Myocyte (in vitro differentiated cells): ENCODE results near the gene GSTM5. TPM values are rescaled to one million over a fixed set of nuclear protein-coding genes. Genes with fewer than 3 reads are reported as not detected.
"Not testable (repeated sequence)": the region's sequence is repeated elsewhere in the genome, so short reads cannot be mapped to it uniquely, and the experiment has no call there.

Source experiments
- DNase-seq: peaks from one replicate; pipeline ENCODE4 v3.0.0-alpha.2; 2012; ENCODE audit warnings: low read depth
- total RNA-seq: library from RNA; depleted of rRNA; stranded (reverse); fragments of >200 nt; gene quantifications from 2 replicates; pipeline ENCODE4 v1.2.3, GENCODE V29; 2014

The GSTM5 gene
- total RNA-seq, 1 donor from 2014 or later = not detected

GRCh38 chr1:109695138-109695537 lies 16.9 kb upstream of the GSTM5 start:
- not testable (repeated sequence) for DNase-seq

DNA sequence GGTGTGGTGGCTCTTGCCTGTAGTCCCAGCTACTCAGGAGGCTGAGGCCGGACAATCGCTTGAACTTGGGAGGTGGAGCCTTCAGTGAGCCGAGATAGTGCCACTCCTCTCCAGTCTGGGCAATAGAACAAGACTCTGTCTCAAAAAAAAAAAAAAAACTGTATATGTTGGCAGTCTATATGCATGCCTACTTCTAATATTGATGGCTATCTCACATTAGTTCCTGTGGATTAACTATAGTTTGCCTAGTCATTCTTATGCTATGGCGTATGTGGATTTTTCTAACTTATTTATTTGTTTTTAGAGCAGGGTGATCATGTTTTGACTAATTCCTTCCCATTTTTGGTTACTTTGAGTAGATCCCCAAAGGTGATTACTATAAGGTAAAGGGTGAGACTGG lies 15.0 kb upstream of the GSTM5 start:
- DNase-seq = no peak

GRCh38 chr1:109697861-109698260 lies 14.2 kb upstream of the GSTM5 start:
- not testable (repeated sequence) for DNase-seq

DNA sequence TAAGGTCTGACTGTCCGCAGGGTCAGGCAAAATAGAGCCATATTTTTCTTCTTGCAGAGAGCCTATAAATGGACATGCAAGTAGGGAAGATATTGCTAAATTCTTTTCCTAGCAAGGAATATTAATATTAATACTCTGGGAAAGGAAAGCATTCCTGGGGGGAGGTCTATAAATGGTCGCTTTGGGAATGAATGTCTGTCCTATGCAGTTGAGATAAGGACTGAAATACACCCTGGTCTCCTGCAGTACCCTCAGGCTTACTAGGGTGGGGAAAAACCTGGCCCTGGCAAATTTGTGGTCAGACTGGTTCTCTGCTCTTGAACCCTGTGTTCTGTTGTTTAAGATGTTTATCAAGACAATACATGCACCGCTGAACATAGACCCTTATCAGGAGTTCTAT lies 9.1 kb upstream of the GSTM5 start:
- DNase-seq = not testable (repeated sequence)

- DNase-seq = no peak
These were observed 7.9 kb upstream of the GSTM5 start for GRCh38 chr1:109704173-109704572.

DNA sequence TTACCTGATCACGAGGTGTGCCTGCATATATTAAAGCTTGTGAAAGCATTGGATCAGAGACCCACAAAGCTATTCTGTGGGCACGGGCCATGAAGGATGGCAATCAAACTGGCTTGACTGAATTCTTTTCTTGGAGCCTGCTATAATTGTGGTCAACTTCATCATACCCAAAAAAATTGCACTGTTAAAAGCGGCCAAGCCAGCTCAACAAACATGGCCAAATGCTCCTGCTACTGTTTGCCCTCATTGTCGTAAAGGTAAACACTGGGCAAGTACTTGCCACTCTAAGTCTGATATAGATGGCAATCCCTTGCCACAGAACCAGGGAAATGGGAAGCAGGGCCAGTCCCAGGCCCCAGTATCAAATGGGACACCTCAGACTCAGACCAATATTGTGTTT lies 6.6 kb upstream of the GSTM5 start:
- peak; percentile 7 for DNase-seq

- DNase-seq = not testable (repeated sequence)
These were observed 3.1 kb upstream of the GSTM5 start for GRCh38 chr1:109708949-109709348.

- DNase-seq = not testable (repeated sequence)
These were observed 2.2 kb upstream of the GSTM5 start for GRCh38 chr1:109709822-109710221.

GRCh38 chr1:109712321-109712864 lies 342 bp downstream of the GSTM5 start:
- no peak for DNase-seq

- DNase-seq = no peak
These were observed 1.6 kb downstream of the GSTM5 start for GRCh38 chr1:109713636-109714035.

- DNase-seq = peak; percentile 48
These were observed 2.8 kb downstream of the GSTM5 start for GRCh38 chr1:109714661-109715372.

- DNase-seq = no peak
These were observed 4.1 kb downstream of the GSTM5 start for GRCh38 chr1:109716121-109716520.

DNA sequence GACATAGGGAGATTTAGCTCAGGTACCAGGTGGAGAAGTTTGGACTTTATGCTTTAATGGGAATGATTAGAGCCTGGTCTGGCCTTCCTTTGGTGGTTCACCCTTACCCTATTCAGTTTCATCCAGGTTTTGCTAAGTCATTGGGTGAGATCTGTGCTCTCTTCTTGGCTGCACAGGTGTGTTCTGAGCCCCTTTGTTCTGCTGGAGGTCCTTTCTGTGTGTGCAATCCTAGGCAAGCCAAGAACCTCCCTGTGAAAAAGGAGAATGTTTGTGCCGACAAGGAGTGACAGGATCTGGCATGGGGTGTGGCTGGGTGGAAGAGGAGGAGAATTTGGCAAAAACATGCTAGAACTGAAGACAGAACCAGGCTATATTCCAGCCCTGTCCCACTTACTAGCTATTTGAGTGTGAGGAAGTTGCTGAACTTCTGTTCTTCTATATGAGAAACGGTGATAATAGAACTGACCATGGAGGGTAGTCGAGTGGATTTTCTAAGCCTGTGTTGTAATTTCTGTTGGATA lies 4.6 kb downstream of the GSTM5 start:
- no peak for DNase-seq

- no peak for DNase-seq
These were observed 5.7 kb downstream of the GSTM5 start for GRCh38 chr1:109717729-109718128.

GRCh38 chr1:109718495-109718894 lies 6.4 kb downstream of the GSTM5 start:
- peak; percentile 62 for DNase-seq

DNA sequence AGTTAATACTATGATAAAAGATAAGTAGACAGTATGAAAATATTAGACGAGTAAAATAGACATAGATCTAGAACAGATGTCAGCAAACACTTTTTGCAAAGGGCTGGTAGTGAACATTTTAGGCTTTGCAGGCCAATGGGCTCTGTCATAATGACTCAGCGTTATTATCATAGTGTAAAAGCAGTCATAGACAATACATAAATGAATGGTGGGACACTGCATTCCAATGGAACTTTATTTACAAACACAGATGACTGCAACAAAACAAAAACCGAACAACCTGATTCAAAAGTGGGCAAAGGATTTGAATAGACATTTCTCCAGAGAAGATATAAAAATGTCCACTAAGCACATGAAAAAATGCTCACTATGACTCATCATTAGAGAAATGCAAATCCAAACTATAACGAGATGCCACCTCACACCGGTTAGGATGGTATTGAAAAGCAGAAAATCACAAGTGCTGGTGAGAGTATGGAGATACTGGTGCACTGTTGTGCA lies 7.3 kb downstream of the GSTM5 start:
- DNase-seq = peak; percentile 55

GRCh38 chr1:109721042-109721441 lies 9.0 kb downstream of the GSTM5 start:
- DNase-seq = no peak

DNA sequence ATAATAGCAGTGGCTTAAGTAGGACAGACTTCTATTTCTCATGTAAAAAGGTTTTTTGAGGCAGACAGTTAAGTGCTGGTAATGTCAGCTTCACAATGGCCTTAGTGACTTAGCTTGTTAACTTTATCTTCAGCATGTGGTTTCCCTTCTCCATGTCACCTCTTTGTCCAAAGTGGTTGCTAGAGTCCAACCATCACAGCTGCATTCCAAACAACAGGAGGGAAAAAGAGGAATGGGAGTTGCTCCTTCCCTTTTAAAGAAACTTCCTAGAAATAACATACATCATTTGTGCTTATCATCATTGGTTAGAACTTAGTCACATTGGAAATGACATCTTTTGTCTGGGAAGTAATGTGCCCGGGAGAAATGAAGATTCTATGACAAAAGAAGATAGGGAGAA lies 9.9 kb downstream of the GSTM5 start:
- no peak for DNase-seq

GRCh38 chr1:109722908-109723691 lies 11.0 kb downstream of the GSTM5 start:
- DNase-seq = peak; percentile 13

- no peak for DNase-seq
These were observed 12.9 kb downstream of the GSTM5 start for GRCh38 chr1:109724933-109725332.

DNA sequence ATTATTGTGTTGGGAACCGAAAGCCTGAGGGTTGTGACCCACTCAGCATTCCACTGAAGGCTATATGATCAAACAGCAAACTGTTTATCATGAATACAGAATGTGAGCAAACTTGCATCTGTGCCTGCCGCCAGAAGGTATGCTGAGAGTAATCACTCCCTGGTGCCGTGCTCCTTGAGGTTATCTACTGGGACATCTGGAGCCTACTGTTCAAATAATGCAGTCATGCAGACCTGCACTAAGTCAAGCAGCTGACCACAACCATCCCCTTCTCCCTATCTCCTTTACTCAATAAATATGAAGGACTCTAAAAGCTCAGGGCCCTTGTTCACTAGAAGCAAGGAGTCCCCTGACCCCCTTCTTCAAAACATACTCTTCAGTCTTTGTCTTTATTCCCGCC lies 13.5 kb downstream of the GSTM5 start:
- no peak for DNase-seq

DNA sequence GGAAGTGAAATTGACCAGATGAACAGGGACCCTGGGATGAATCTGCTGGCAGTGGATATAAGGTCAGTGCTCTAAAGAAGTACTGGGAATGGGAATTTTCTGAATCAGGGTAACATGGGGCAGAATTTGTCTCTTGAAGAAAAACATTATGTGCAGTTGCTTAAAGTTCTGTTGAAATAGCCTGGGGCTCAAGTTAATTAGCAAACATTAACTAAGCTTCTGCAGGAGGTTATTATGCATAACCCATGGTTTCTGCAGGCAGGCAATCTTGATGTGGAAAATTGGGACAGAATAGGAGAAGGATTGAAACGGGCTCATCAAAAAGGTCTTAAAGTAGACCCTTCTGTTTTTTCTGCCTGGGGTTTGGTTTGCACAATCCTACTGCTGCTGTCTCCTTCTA lies 14.0 kb downstream of the GSTM5 start:
- DNase-seq = no peak
